HG02610 (cell line): ENCODE results near the gene CROCC.
"Not testable (repeated sequence)": the region's sequence is repeated elsewhere in the genome, so short reads cannot be mapped to it uniquely, and the experiment has no call there.

Experiments
- ATAC-seq: cut with Tn5 transposase; IDR thresholded peaks from one replicate; pipeline ENCODE4 v1.9.1; 2021; ENCODE audit warnings: mild to moderate bottlenecking, moderate library complexity; ENCODE audit not compliant: unreplicated experiment

The CROCC gene

DNA sequence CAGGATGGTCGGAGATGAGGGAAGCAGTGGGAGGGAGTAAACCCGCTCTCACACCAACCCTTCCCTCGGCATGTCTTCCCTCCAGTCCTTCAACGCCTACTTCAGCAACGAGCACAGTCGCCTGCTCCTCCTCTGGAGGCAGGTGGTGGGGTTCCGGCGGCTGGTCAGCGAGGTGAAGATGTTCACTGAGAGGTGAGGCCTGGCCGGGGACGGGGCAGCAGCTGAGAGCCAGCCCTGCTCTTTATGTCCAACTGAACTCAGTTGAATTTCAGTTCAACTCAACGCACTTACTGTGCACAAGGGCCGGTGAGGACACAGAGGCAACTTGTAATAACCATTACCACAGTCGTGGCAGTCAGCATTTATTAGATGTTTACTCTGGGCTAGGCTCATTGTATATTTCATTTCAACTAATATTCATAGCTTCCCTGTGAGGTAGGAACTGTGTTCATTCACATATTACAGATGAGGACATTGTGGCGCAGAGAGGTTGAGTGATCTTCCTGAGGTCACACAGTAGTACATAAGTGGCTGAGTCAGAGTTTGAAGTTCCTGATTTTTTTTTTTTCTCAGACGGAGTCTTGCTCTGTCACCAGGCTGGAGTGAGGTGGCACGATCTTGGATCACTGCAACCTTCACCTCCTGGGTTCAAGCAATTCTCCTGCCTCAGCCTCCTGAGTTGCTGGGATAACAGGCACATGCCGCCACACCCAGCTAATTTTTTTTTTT lies 9.6 kb downstream of the CROCC start:
- ATAC-seq, result not testable (repeated sequence)

GRCh38 chr1:16933945-16934344 lies 12.2 kb downstream of the CROCC start:
- not testable (repeated sequence) for ATAC-seq

DNA sequence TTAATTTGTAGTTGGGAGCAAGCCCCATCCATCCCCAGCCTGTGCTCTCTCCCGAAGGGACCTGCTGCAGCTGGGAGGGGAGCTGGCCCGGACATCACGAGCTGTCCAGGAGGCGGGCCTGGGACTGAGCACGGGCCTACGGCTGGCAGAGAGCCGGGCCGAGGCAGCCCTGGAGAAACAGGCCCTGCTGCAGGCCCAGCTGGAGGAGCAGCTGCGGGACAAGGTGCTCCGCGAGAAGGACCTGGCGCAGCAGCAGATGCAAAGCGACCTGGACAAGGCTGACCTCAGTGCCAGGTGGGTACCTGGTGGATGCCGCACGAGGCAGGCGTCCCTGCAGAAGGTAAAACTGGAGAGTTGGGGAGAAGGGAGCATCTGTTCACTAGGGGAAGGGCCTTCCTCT lies 14.8 kb downstream of the CROCC start:
- not testable (repeated sequence) for ATAC-seq

- ATAC-seq, result no peak
These were observed 16.9 kb downstream of the CROCC start for GRCh38 chr1:16938351-16939321.

DNA sequence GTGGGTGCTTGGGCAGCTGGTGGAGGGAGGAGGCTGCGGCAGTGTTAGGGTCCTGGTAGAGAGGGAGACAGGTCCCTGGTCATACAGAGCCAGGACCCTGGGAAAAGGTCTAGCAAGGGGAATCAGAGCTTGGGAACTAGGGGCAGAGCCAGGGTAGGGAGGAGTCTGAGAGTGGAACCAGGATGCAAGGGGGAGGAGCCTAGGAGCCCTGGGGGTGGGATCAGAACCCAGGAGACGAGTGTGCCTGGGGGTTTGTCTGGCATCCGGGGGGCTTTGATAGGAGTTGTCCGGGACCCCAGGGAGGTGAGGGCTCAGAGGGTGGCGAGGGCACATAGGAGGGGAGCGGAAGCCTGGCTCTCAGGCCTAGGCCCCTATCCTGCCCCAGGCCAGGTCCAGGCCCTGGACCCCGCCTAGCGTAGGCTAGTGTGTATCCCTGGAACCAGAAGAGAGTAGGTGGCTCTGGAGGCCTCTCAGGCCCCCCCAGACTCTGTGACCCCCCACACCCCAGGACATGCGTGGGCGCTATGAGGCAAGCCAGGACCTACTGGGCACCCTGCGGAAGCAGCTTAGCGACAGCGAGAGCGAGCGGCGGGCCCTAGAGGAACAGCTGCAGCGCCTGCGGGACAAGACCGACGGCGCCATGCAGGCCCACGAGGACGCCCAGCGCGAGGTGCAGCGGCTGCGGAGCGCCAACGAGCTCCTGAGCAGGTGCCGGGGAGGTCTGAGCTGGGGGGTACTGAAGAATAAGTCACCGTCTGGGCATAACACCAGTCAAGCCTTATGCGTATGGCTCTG lies 17.9 kb downstream of the CROCC start:
- ATAC-seq, result not testable (repeated sequence)

GRCh38 chr1:16944038-16944437 lies 22.3 kb downstream of the CROCC start:
- ATAC-seq, result no peak

DNA sequence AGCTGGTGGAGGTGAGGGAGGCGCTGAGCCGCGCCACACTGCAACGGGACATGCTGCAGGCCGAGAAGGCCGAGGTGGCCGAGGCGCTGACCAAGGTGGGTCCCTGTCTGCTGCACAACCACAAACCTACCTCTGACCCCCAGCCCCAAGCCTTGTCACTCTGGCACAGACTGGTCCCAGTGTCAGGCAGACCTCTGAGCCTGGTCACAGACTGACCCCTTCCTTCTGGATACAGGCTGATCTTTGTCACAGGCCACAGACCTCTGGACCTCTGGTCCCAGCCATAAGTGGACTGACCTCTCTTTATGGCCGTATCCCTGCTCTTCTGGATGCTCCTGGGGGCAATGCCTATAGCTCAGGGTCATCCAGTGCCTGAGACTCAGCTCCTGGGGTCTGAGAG lies 23.8 kb downstream of the CROCC start:
- ATAC-seq, result not testable (repeated sequence)

GRCh38 chr1:16946185-16946584 lies 24.5 kb downstream of the CROCC start:
- not testable (repeated sequence) for ATAC-seq

- no peak for ATAC-seq
These were observed 24.9 kb downstream of the CROCC start for GRCh38 chr1:16946646-16947045.

DNA sequence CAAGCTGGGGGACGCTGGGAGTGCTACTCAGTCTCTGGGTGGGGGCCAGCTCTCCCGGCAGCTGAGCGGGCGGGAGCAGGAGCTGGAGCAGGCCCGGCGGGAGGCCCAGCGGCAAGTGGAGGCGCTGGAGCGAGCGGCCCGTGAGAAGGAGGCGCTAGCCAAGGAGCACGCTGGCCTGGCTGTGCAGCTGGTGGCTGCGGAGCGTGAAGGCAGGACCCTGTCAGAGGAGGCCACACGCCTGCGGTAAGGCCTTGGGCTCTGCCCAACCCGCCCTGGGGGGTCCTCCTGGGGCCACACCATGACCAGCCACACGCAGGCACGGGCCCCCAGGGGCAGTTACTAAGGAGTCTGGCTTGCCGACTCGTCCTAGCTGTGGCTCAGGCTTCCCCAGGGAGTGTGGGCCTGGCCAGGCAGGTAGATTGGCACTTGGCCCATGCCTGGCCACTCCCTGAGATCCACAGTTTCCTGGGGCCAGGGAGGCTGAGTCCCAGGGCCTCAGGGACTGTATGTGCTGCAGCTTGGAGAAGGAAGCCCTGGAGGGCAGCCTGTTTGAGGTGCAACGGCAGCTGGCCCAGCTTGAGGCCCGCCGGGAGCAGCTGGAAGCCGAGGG lies 26.7 kb downstream of the CROCC start:
- ATAC-seq, result not testable (repeated sequence)

- ATAC-seq, result not testable (repeated sequence)
These were observed 27.3 kb downstream of the CROCC start for GRCh38 chr1:16949026-16949425.

GRCh38 chr1:16952376-16952775 lies 30.6 kb downstream of the CROCC start:
- ATAC-seq, result not testable (repeated sequence)

GRCh38 chr1:16954579-16954978 lies 32.8 kb downstream of the CROCC start:
- ATAC-seq, result no peak

GRCh38 chr1:16955186-16955585 lies 33.5 kb downstream of the CROCC start:
- no peak for ATAC-seq

DNA sequence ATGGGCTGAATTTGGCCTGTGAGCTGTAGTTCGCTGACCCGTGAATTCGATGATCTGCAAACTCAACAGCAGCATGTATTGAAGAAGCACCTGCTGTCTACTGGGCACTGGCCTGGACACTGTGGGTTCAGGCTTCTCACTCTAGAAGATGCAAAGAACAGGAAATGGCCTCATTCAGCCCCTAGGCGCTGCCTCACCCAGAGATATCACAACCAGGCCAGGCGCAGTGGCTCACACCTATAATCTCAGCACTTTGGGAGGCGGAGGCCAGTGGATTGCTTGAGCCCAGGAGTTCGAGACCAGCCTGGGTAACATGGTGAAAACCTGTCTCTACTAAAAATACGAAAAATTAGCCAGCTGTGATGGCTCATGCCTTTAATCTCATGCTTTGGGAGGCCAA lies 35.0 kb downstream of the CROCC start:
- no peak for ATAC-seq

DNA sequence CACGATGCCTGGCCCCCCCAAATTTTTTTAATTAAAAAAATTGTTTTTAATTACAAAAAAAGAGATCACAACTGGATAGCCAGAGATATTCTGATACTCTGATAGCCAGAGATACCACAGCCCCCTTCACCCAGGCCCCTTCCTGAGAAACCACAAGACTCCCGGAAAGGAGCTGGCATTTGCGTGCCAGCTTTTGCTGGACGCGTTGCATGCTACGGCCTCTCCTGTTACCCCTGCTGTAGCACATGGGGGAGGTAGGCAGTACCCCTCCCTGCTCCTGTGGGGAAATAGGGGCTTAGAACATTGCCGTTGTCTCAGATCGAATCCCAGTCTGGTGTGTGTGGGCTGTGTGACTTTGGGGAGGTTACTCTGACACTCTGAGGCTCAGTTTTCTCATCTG lies 36.0 kb downstream of the CROCC start:
- no peak for ATAC-seq

DNA sequence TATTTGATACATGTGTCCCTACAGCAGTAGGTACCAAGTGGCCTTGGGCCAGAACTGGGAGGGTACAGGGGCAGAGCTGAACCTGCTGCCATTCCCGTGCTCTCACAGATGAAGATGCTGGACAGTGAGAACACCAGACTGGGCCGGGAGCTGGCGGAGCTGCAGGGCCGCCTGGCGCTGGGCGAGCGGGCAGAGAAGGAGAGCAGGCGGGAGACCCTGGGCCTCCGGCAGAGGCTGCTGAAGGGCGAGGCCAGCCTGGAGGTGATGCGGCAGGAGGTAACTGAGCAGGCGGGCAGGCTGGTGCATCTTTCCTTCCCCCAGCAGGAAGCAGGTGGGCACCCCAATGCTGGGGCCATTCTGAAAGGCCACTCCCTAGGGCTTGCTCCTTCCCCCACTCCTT lies 36.7 kb downstream of the CROCC start:
- ATAC-seq, result no peak

DNA sequence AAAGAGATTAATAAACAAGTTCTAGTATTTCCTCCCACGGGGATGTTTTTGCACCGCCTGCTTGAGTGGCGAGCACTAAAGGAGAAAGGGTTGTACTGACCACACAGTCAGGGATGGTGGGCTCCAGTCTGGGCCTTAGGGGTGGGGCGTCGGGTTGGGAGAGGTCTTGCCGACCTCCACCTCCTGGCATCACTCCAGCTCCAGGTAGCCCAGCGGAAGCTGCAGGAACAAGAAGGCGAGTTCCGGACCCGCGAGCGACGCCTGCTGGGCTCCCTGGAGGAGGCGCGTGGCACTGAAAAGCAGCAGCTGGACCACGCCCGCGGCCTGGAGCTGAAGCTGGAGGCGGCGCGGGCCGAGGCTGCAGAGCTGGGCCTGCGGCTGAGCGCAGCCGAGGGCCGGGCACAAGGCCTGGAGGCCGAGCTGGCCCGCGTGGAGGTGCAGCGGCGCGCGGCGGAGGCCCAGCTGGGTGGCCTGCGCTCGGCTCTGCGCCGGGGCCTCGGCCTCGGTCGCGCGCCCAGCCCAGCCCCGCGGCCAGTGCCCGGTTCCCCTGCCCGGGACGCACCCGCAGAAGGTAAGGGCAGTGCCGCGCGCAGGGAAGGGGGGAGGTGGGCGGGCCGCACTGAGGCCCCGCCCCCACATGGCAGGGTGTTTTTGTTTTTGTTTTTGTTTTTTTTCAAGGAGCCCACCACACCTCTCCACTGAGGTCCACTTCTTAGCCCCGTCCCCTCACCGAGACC lies 39.0 kb downstream of the CROCC start:
- ATAC-seq, result peak; percentile 53

- ATAC-seq, result no peak
These were observed 39.8 kb downstream of the CROCC start for GRCh38 chr1:16961297-16962133.
